IPS-NIHi7 (cell line): ENCODE data around the gene TTLL11.
"Not testable (repeated sequence)": the region's sequence is repeated elsewhere in the genome, so short reads cannot be mapped to it uniquely, and the experiment has no call there.

Source experiments
- DNase-seq: peaks from one replicate; pipeline ENCODE4 v3.0.0; 2012; ENCODE audit warnings: mixed read lengths; ENCODE audit errors: extremely low spot score

TTLL11 gene

GRCh38 chr9:121906074-121906870 is 186.8 kb downstream of the TTLL11 start:
- DNase-seq, result no peak

- no peak for DNase-seq
These were observed 190.5 kb downstream of the TTLL11 start for GRCh38 chr9:121902461-121903135.

- no peak for DNase-seq
These were observed 191.5 kb downstream of the TTLL11 start for GRCh38 chr9:121901616-121902015.

- DNase-seq, result no peak
These were observed 192.9 kb downstream of the TTLL11 start for GRCh38 chr9:121900163-121900562.

- no peak for DNase-seq
These were observed 194.3 kb downstream of the TTLL11 start for GRCh38 chr9:121898856-121899255.

GRCh38 chr9:121897140-121897539 is 196.0 kb downstream of the TTLL11 start:
- DNase-seq, result no peak

GRCh38 chr9:121896545-121896943 is 196.6 kb downstream of the TTLL11 start:
- DNase-seq, result no peak

GRCh38 chr9:121895818-121896544 is 197.1 kb downstream of the TTLL11 start:
- peak; percentile 28 for DNase-seq

GRCh38 chr9:121895358-121895757 is 197.8 kb downstream of the TTLL11 start:
- no peak for DNase-seq

- not testable (repeated sequence) for DNase-seq
These were observed 198.7 kb downstream of the TTLL11 start for GRCh38 chr9:121894380-121894779.

GRCh38 chr9:121893786-121894185 is 199.3 kb downstream of the TTLL11 start:
- DNase-seq, result no peak

GRCh38 chr9:121892706-121893105 is 200.4 kb downstream of the TTLL11 start:
- DNase-seq, result no peak

GRCh38 chr9:121890746-121891145 is 202.4 kb downstream of the TTLL11 start:
- no peak for DNase-seq

- DNase-seq, result no peak
These were observed 203.0 kb downstream of the TTLL11 start for GRCh38 chr9:121889990-121890563.

- no peak for DNase-seq
These were observed 204.7 kb downstream of the TTLL11 start for GRCh38 chr9:121888438-121888775.

GRCh38 chr9:121887553-121888437 is 205.3 kb downstream of the TTLL11 start:
- peak; percentile 40 for DNase-seq

- DNase-seq, result no peak
These were observed 206.2 kb downstream of the TTLL11 start for GRCh38 chr9:121886759-121887485.

- DNase-seq, result no peak
These were observed 207.7 kb downstream of the TTLL11 start for GRCh38 chr9:121885345-121885901.

GRCh38 chr9:121884057-121884541 is 209.0 kb downstream of the TTLL11 start:
- peak; percentile 60 for DNase-seq
